PC-9 (cell line): ENCODE results near the gene FUT8.

Source experiments
- CTCF ChIP-seq: fragments of 200-600 bp; sonication (generic); conservative IDR thresholded peaks from 2 replicates; pipeline ENCODE4 v1.6.1; 2017; ENCODE audit warnings: mixed run types, antibody characterized with exemption, mild to moderate bottlenecking, moderate library complexity
- EZH2 ChIP-seq: fragments of 200-600 bp; sonication (generic); IDR thresholded peaks from 2 replicates; pipeline ENCODE4 v1.8.0; 2017; ENCODE audit warnings: antibody characterized with exemption, low read depth

GRCh38 chr14:65373016-65373670, 39.4 kb upstream of the FUT8 start:
- no peak for TF ChIP-seq CTCF
- TF ChIP-seq EZH2 = no peak
